Measurements from ENCODE around the gene DNAJC1.

- TF ChIP-seq USF1 (IDR thresholded peaks at IDR 0.05), result no peak
- TF ChIP-seq EGR1 (IDR thresholded peaks at IDR 0.05), result no peak
- TF ChIP-seq EP300 (IDR thresholded peaks at IDR 0.05; ENCODE audit: borderline replicate concordance), result no peak
- TF ChIP-seq RAD21 (IDR thresholded peaks at IDR 0.05; ENCODE audit: low read depth), result no peak
- no peak for TF ChIP-seq CEBPB (IDR thresholded peaks at IDR 0.05)
- TF ChIP-seq TCF12 (IDR thresholded peaks at IDR 0.05; ENCODE audit: low read depth), result no peak
- no peak for TF ChIP-seq MAX (IDR thresholded peaks at IDR 0.05)
- no peak for TF ChIP-seq ZBTB7A (IDR thresholded peaks at IDR 0.05; ENCODE audit: low read depth)
- no peak for TF ChIP-seq TEAD4 (IDR thresholded peaks at IDR 0.05)
- no peak for TF ChIP-seq YY1 (IDR thresholded peaks at IDR 0.05; ENCODE audit: low read depth)
- TF ChIP-seq TAF1 (IDR thresholded peaks at IDR 0.05; ENCODE audit: low read depth), result no peak
- TF ChIP-seq REST (IDR thresholded peaks at IDR 0.05; ENCODE audit: low read depth), result no peak
Measured at GRCh38 chr10:21978191-21978862, 25.2 kb downstream of the DNAJC1 start.

Data from Ishikawa (cell line).